ENCODE data around the gene RIN3.
"Not testable (repeated sequence)": the region's sequence is repeated elsewhere in the genome, so short reads cannot be mapped to it uniquely, and the experiment has no call there.

The RIN3 gene

GRCh38 chr14:92712654-92713051 is 199.1 kb downstream of the RIN3 start:
- Histone ChIP-seq H3K36me3 (ENCODE audit: control insufficient read depth, insufficient read depth, low read length) (peaks cover 51% of the 10 kb centered on the region), H3K27ac (ENCODE audit: low read depth, low read length, severe bottlenecking) (no peak overlapping the region), H3K4me3 (ENCODE audit: extremely low read depth, insufficient read depth, low read length, poor library complexity, severe bottlenecking) (no peak overlapping the region), H3K4me1 (ENCODE audit: control insufficient read depth, insufficient read depth, low read length, poor library complexity, severe bottlenecking) (peaks cover 14% of the 10 kb centered on the region), H3K9me3 (ENCODE audit: control insufficient read depth, low read length) (no peaks in the 10 kb centered on the region)
- 88 to 98% methylated on average over 8 of the region's 8 CpGs for WGBS, 2 experiments (ENCODE audit: insufficient coverage in 2 of 2)

GRCh38 chr14:92714739-92715307 is 201.2 kb downstream of the RIN3 start:
- not testable (repeated sequence) for H3K4me1 ChIP-seq (ENCODE audit: control insufficient read depth, insufficient read depth, low read length, poor library complexity, severe bottlenecking); H3K9me3 ChIP-seq (ENCODE audit: control insufficient read depth, low read length); H3K4me3 ChIP-seq (ENCODE audit: extremely low read depth, insufficient read depth, low read length, poor library complexity, severe bottlenecking); H3K27ac ChIP-seq (ENCODE audit: low read depth, low read length, severe bottlenecking)
- WGBS, 2 experiments (ENCODE audit: insufficient coverage in 2 of 2), result 64 to 93% methylated on average over 4 to 5 of the region's 7 CpGs
- peaks cover 42% of the 10 kb centered on the region for H3K36me3 ChIP-seq (ENCODE audit: control insufficient read depth, insufficient read depth, low read length)

GRCh38 chr14:92716131-92716530 is 202.6 kb downstream of the RIN3 start:
- H3K36me3 ChIP-seq (ENCODE audit: control insufficient read depth, insufficient read depth, low read length), result peaks cover 33% of the 10 kb centered on the region
- H3K4me3 ChIP-seq (ENCODE audit: extremely low read depth, insufficient read depth, low read length, poor library complexity, severe bottlenecking), result no peak overlapping the region
- WGBS, 2 experiments (ENCODE audit: insufficient coverage in 2 of 2), result 91% methylated on average over 10 of the region's 10 CpGs
- H3K4me1 ChIP-seq (ENCODE audit: control insufficient read depth, insufficient read depth, low read length, poor library complexity, severe bottlenecking), result no peaks in the 10 kb centered on the region
- H3K9me3 ChIP-seq (ENCODE audit: control insufficient read depth, low read length), result no peaks in the 10 kb centered on the region
- H3K27ac ChIP-seq (ENCODE audit: low read depth, low read length, severe bottlenecking), result no peak overlapping the region

GRCh38 chr14:92717571-92718042 is 204.0 kb downstream of the RIN3 start:
- H3K4me3 ChIP-seq (ENCODE audit: extremely low read depth, insufficient read depth, low read length, poor library complexity, severe bottlenecking), result no peak overlapping the region
- H3K4me1 ChIP-seq (ENCODE audit: control insufficient read depth, insufficient read depth, low read length, poor library complexity, severe bottlenecking), result no peaks in the 10 kb centered on the region
- H3K9me3 ChIP-seq (ENCODE audit: control insufficient read depth, low read length), result no peaks in the 10 kb centered on the region
- peaks cover 27% of the 10 kb centered on the region for H3K36me3 ChIP-seq (ENCODE audit: control insufficient read depth, insufficient read depth, low read length)
- no peak overlapping the region for H3K27ac ChIP-seq (ENCODE audit: low read depth, low read length, severe bottlenecking)
- WGBS, 2 experiments (ENCODE audit: insufficient coverage in 2 of 2), result 88 to 96% methylated on average over 11 of the region's 11 CpGs

GRCh38 chr14:92718664-92719063 is 205.1 kb downstream of the RIN3 start:
- H3K4me1 ChIP-seq (ENCODE audit: control insufficient read depth, insufficient read depth, low read length, poor library complexity, severe bottlenecking), result no peaks in the 10 kb centered on the region
- H3K4me3 ChIP-seq (ENCODE audit: extremely low read depth, insufficient read depth, low read length, poor library complexity, severe bottlenecking), result no peak overlapping the region
- no peak overlapping the region for H3K27ac ChIP-seq (ENCODE audit: low read depth, low read length, severe bottlenecking)
- peaks cover 28% of the 10 kb centered on the region for H3K36me3 ChIP-seq (ENCODE audit: control insufficient read depth, insufficient read depth, low read length)
- WGBS, 2 experiments (ENCODE audit: insufficient coverage in 2 of 2), result 94 to 97% methylated on average over 5 to 6 of the region's 8 CpGs
- no peaks in the 10 kb centered on the region for H3K9me3 ChIP-seq (ENCODE audit: control insufficient read depth, low read length)

GRCh38 chr14:92719421-92719820 is 205.8 kb downstream of the RIN3 start:
- Histone ChIP-seq H3K9me3 (ENCODE audit: control insufficient read depth, low read length) (no peaks in the 10 kb centered on the region), H3K27ac (ENCODE audit: low read depth, low read length, severe bottlenecking) (no peak overlapping the region), H3K4me3 (ENCODE audit: extremely low read depth, insufficient read depth, low read length, poor library complexity, severe bottlenecking) (no peak overlapping the region), H3K4me1 (ENCODE audit: control insufficient read depth, insufficient read depth, low read length, poor library complexity, severe bottlenecking) (no peaks in the 10 kb centered on the region), H3K36me3 (ENCODE audit: control insufficient read depth, insufficient read depth, low read length) (peaks cover 30% of the 10 kb centered on the region)
- WGBS, 2 experiments (ENCODE audit: insufficient coverage in 2 of 2), result 88% methylated on average over 2 of the region's 2 CpGs; no CpG with 5 or more reads in 1 of the 2 experiments

- Histone ChIP-seq H3K4me1 (ENCODE audit: control insufficient read depth, insufficient read depth, low read length, poor library complexity, severe bottlenecking) (no peaks in the 10 kb centered on the region), H3K9me3 (ENCODE audit: control insufficient read depth, low read length) (no peaks in the 10 kb centered on the region), H3K27ac (ENCODE audit: low read depth, low read length, severe bottlenecking) (no peak overlapping the region), H3K36me3 (ENCODE audit: control insufficient read depth, insufficient read depth, low read length) (peaks cover 30% of the 10 kb centered on the region), H3K4me3 (ENCODE audit: extremely low read depth, insufficient read depth, low read length, poor library complexity, severe bottlenecking) (no peak overlapping the region)
- WGBS, 2 experiments (ENCODE audit: insufficient coverage in 2 of 2), result 68 to 100% methylated on average over 1 to 3 of the region's 5 CpGs
Measured at GRCh38 chr14:92719890-92720323, 206.3 kb downstream of the RIN3 start.

- Histone ChIP-seq H3K36me3 (ENCODE audit: control insufficient read depth, insufficient read depth, low read length) (peaks cover 29% of the 10 kb centered on the region), H3K27ac (ENCODE audit: low read depth, low read length, severe bottlenecking) (peak overlapping the region; percentile 38), H3K4me3 (ENCODE audit: extremely low read depth, insufficient read depth, low read length, poor library complexity, severe bottlenecking) (no peak overlapping the region), H3K9me3 (ENCODE audit: control insufficient read depth, low read length) (peaks cover 2% of the 10 kb centered on the region), H3K4me1 (ENCODE audit: control insufficient read depth, insufficient read depth, low read length, poor library complexity, severe bottlenecking) (peaks cover 11% of the 10 kb centered on the region)
- 92 to 95% methylated on average over 11 of the region's 14 CpGs for WGBS, 2 experiments (ENCODE audit: insufficient coverage in 2 of 2)
Measured at GRCh38 chr14:92724516-92725340, 211.1 kb downstream of the RIN3 start.

- Histone ChIP-seq H3K4me3 (ENCODE audit: extremely low read depth, insufficient read depth, low read length, poor library complexity, severe bottlenecking) (no peak overlapping the region), H3K27ac (ENCODE audit: low read depth, low read length, severe bottlenecking) (peak overlapping the region; percentile 29), H3K9me3 (ENCODE audit: control insufficient read depth, low read length) (peaks cover 2% of the 10 kb centered on the region), H3K4me1 (ENCODE audit: control insufficient read depth, insufficient read depth, low read length, poor library complexity, severe bottlenecking) (peaks cover 11% of the 10 kb centered on the region), H3K36me3 (ENCODE audit: control insufficient read depth, insufficient read depth, low read length) (peaks cover 31% of the 10 kb centered on the region)
- 84 to 91% methylated on average over 6 to 9 of the region's 12 CpGs for WGBS, 2 experiments (ENCODE audit: insufficient coverage in 2 of 2)
Measured at GRCh38 chr14:92726135-92726932, 212.8 kb downstream of the RIN3 start.

- Histone ChIP-seq H3K4me3 (ENCODE audit: extremely low read depth, insufficient read depth, low read length, poor library complexity, severe bottlenecking) (no peak overlapping the region), H3K4me1 (ENCODE audit: control insufficient read depth, insufficient read depth, low read length, poor library complexity, severe bottlenecking) (peaks cover 11% of the 10 kb centered on the region), H3K36me3 (ENCODE audit: control insufficient read depth, insufficient read depth, low read length) (peaks cover 37% of the 10 kb centered on the region), H3K9me3 (ENCODE audit: control insufficient read depth, low read length) (peaks cover 2% of the 10 kb centered on the region), H3K27ac (ENCODE audit: low read depth, low read length, severe bottlenecking) (no peak overlapping the region)
- 89 to 99% methylated on average over 6 to 7 of the region's 8 CpGs for WGBS, 2 experiments (ENCODE audit: insufficient coverage in 2 of 2)
Measured at GRCh38 chr14:92726933-92727262, 213.3 kb downstream of the RIN3 start.

Data from mesodermal cell (in vitro differentiated cells).